Upper lobe of right lung (tissue), 1 donor: Measurements from ENCODE around the gene FARP1. TPM values are rescaled to one million over a fixed set of nuclear protein-coding genes. Genes with fewer than 3 reads are reported as not detected.

ENCODE experiments used
- ATAC-seq: fragments of 200-7000 bp; cut with Tn5 transposase; one replicate; pipeline ENCODE4 v1.9.1; 2020; ENCODE audit warnings: mild to moderate bottlenecking, moderate library complexity
- DNase-seq: peaks from one replicate; pipeline ENCODE4 v3.0.0-alpha.2; 2020
- H3K27ac ChIP-seq: fragments of 200-600 bp; one replicate; pipeline ENCODE4 v1.8.0; 2022
- H3K27me3 ChIP-seq: fragments of 200-600 bp; one replicate; pipeline ENCODE4 v1.8.0; 2022; ENCODE audit warnings: mild to moderate bottlenecking
- H3K36me3 ChIP-seq: fragments of 200-600 bp; one replicate; pipeline ENCODE4 v1.8.0; 2022
- H3K4me1 ChIP-seq: fragments of 200-600 bp; one replicate; pipeline ENCODE4 v1.8.0; 2022
- H3K4me3 ChIP-seq: fragments of 200-600 bp; one replicate; pipeline ENCODE4 v1.8.0; 2022; ENCODE audit warnings: mild to moderate bottlenecking
- H3K9me3 ChIP-seq: fragments of 200-600 bp; one replicate; pipeline ENCODE4 v1.8.0; 2022
- intact Hi-C: fragments of 100-400 bp; cut with DNase I; formaldehyde crosslinking; loops from one replicate; pipeline ENCODE4 v1.11.0; 2022
- total RNA-seq: library from RNA; stranded (reverse); fragmentation: NEBNext Ultra II Directional; extraction: Animal tissue kit (Norgen Biotek cat#: 25700); gene quantifications from one replicate; pipeline ENCODE4 v1.2.1, GENCODE V29; 2021
- TF ChIP-seq, protein P1 (sequence below): fragments of 200-600 bp; IDR thresholded peaks from one replicate; pipeline ENCODE4 v1.8.0; 2022; ENCODE audit warnings: antibody characterized with exemption
- donor health status: DM: no; HTN: yes; CAD: no; lungs with severe emphysema.

Gene FARP1
- total RNA-seq, 1 donor from 2014 or later = 95.9 TPM

DNA sequence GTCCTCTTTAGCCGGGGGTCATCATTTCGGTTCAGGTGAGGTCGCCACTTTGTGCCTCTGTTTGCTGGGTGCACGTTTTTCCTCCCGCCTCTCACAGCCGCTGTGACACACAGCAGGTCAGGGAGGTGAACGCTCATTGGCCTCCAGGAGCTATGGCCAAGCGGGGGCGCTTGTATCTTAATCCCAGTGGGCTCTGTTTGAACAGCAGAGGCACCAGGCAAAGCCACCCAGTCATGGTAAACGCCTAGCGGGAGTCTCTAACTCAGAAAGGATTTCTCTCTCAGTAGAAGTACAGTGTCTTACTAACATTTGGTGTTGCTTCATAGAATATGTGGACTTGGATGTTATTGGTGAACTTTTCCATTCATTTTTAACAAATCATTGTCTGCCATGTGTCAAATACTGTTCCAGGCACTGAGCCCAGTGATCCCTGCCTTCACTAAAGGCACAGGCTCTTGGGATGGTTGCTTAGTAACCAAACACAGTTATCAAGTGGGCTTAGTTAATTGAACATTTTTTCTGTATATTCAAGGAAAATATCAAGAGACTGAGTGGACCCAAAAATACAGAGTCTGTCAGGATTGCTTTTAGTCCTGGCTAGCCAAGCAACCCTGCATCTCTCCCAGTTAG lies 247.3 kb downstream of the FARP1 start:
- intact Hi-C loops = no loop called here
- TF ChIP-seq, protein P1, sequence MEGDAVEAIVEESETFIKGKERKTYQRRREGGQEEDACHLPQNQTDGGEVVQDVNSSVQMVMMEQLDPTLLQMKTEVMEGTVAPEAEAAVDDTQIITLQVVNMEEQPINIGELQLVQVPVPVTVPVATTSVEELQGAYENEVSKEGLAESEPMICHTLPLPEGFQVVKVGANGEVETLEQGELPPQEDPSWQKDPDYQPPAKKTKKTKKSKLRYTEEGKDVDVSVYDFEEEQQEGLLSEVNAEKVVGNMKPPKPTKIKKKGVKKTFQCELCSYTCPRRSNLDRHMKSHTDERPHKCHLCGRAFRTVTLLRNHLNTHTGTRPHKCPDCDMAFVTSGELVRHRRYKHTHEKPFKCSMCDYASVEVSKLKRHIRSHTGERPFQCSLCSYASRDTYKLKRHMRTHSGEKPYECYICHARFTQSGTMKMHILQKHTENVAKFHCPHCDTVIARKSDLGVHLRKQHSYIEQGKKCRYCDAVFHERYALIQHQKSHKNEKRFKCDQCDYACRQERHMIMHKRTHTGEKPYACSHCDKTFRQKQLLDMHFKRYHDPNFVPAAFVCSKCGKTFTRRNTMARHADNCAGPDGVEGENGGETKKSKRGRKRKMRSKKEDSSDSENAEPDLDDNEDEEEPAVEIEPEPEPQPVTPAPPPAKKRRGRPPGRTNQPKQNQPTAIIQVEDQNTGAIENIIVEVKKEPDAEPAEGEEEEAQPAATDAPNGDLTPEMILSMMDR = no peak
- no peak overlapping the region for H3K27ac ChIP-seq
- no peaks in the 10 kb centered on the region for H3K9me3 ChIP-seq
- ATAC-seq (no peak), DNase-seq (no peak)
- H3K36me3 ChIP-seq = peaks cover 21% of the 10 kb centered on the region
- H3K27me3 ChIP-seq = no peaks in the 10 kb centered on the region
- H3K4me1 ChIP-seq = peaks cover 11% of the 10 kb centered on the region
- no peak overlapping the region for H3K4me3 ChIP-seq

DNA sequence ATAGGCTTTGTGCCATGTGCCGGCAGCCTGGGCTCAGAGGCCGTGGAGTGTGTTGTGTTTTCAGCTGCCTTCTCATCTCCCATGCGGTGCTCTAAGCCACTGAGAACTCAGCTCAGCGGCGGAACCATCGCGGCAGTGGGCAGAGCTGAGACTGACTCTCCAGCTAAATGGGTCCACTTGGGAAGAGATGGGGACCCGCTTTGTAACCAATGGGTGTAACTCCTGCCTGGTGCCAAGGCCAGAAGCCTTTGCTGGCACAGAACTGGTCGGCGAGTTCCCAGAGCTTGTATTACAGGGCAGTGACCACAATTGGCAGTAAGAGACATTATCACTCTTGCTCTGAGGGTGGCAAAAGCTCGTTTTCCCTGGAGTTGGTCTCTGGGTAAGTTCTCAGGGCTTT lies 251.0 kb downstream of the FARP1 start:
- Histone ChIP-seq H3K9me3 (no peaks in the 10 kb centered on the region), H3K4me3 (no peak overlapping the region), H3K36me3 (peaks cover 24% of the 10 kb centered on the region), H3K27ac (no peak overlapping the region), H3K27me3 (no peaks in the 10 kb centered on the region), H3K4me1 (peaks cover 9% of the 10 kb centered on the region)
- DNase-seq (no peak), ATAC-seq (no peak)
- intact Hi-C loops = no loop called here
- TF ChIP-seq, protein P1 = no peak

DNA sequence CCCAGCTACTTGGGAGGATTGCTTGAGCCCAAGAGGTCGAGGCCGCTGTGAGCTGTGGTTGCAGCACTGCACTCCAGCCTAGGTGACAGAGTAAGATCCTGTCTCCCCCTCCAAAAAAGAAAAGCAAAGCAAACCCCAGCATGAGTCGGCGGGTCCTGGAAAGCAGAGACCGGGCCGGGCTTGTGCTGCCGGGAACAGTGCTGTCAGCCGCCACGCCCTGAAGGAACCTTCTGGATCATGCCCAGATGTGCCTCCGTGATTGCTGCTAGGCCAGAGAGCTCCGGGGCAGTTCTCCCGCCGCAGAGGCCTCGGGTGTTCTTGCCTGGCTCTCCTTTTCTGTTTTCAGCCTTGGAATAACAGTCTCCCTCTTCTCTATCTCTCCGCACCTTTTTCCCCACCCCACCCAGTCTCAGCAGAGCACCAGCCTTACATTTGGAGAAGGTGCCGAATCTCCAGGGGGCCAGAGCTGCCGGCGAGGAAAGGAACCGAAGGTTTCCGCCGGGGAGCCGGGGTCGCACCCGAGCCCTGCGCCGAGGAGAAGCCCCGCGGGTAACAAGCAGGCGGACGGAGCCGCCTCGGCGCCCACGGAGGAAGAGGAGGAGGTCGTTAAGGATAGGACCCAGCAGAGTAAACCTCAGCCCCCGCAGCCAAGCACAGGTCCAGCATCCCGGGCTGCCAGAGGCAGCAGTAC lies 252.1 kb downstream of the FARP1 start:
- Histone ChIP-seq H3K27ac (no peak overlapping the region), H3K4me1 (no peaks in the 10 kb centered on the region), H3K9me3 (no peaks in the 10 kb centered on the region), H3K4me3 (no peak overlapping the region), H3K27me3 (no peaks in the 10 kb centered on the region), H3K36me3 (peaks cover 24% of the 10 kb centered on the region)
- no peak for ATAC-seq
- TF ChIP-seq, protein P1 = no peak
- DNase-seq = no peak
- intact Hi-C loops = no loop called here

DNA sequence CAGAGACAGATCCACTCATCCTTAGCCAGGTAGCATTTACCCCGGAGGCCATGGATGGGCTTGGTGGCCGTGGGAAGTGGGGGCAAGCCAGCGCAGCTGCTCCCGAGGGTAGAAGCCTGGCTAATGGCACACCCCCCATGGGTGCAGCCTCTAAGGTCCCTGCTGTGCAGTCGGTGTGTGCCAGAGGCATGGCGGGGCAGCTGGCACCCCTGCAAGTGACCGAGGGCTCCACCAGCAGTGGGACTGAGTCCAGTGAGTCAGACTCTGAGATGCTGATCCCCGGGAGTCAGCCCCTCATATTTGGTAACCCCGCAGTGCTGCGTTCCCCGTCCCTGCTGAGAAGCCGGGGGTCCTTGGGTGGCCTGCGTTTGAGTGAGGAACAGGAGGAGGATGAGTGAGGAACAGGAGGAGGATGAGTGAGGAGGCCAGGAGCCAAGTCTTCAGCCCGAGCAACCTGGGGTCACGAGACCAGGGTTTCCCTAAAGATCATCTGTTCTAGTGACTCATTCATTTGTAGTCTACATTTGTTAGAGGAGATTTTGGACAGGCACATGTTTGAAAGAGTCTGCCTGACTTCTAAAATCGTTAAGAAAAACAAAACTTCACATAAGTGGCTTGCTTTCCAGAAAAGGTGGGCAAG lies 253.3 kb downstream of the FARP1 start:
- no peak overlapping the region for H3K27ac ChIP-seq
- intact Hi-C loops = no loop called here
- TF ChIP-seq, protein P1 = no peak

DNA sequence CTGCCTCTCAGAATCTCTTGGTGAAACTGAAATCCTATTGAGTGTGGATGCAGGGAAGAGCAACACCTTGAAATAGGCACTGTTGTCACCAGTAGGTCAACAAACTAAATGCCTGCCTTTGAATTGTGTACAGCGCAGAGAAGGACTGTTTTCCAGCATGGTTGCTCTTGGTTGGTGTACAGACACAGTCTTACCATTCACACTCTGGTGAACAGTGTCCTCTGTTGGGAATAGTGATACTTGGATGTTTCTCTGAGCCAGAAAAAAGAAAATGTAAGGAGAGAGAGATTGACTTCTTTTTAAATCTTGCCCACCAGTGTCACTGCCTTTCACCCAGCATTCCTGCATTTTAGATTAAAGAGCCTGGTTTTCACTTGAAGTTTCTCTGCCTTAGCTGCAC lies 254.3 kb downstream of the FARP1 start:
- Histone ChIP-seq H3K9me3 (no peaks in the 10 kb centered on the region), H3K27ac (no peak overlapping the region), H3K27me3 (no peaks in the 10 kb centered on the region), H3K36me3 (peaks cover 24% of the 10 kb centered on the region), H3K4me3 (no peak overlapping the region), H3K4me1 (no peaks in the 10 kb centered on the region)
- intact Hi-C loops = no loop called here
- DNase-seq (no peak), ATAC-seq (peak; percentile 49)
- TF ChIP-seq, protein P1 = peak; percentile 20

More for the DNA sequence above, 253.3 kb downstream of the FARP1 start:
- H3K27me3 ChIP-seq = no peaks in the 10 kb centered on the region
- no peaks in the 10 kb centered on the region for H3K9me3 ChIP-seq
- H3K36me3 ChIP-seq = peaks cover 24% of the 10 kb centered on the region
- DNase-seq (no peak), ATAC-seq (no peak)
- H3K4me3 ChIP-seq = no peak overlapping the region
- H3K4me1 ChIP-seq = no peaks in the 10 kb centered on the region
